22Rv1 (cell line): ENCODE results near the gene CNST.
A peak's percentile ranks its signal among the peaks of the same experiment; 100 is the strongest.

Experiments
- H3K27ac ChIP-seq: fragments of 450-650 bp; 2 replicates; pipeline ENCODE4 v1.5.1; 2017
- ZFX ChIP-seq: fragments of 450-650 bp; IDR thresholded peaks from 2 replicates; pipeline ENCODE4 v1.6.1; 2017; ENCODE audit warnings: antibody characterized with exemption, borderline replicate concordance
- TF ChIP-seq, protein P1 (sequence below): fragments of 450-650 bp; IDR thresholded peaks from 2 replicates; pipeline ENCODE4 v1.5.1; 2017; ENCODE audit warnings: mild to moderate bottlenecking

Gene CNST, protein sequence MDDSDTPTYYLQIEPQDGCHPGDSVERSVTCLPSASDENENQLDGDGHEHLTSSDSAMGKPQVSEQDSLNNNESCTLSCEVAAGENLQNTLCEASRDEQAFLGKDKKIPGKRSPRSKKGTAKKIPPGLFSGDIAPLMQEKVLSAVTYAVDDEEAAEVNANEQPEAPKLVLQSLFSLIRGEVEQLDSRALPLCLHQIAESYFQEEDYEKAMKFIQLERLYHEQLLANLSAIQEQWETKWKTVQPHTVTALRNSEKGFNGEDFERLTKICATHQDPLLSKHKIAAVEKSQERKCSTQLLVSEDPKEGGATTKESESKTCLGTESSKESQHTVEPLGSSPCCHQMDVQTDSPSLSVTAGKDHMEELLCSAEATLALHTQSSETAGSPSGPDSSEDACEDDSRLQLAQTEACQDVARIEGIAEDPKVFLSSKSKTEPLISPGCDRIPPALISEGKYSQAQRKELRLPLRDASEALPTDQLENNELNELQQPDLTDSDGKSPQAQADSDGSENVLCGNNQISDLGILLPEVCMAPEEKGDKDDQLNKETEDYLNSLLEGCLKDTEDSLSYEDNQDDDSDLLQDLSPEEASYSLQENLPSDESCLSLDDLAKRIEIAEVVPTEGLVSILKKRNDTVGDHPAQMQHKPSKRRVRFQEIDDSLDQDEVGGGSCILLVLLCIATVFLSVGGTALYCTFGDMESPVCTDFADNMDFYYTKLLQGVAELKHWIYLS

DNA sequence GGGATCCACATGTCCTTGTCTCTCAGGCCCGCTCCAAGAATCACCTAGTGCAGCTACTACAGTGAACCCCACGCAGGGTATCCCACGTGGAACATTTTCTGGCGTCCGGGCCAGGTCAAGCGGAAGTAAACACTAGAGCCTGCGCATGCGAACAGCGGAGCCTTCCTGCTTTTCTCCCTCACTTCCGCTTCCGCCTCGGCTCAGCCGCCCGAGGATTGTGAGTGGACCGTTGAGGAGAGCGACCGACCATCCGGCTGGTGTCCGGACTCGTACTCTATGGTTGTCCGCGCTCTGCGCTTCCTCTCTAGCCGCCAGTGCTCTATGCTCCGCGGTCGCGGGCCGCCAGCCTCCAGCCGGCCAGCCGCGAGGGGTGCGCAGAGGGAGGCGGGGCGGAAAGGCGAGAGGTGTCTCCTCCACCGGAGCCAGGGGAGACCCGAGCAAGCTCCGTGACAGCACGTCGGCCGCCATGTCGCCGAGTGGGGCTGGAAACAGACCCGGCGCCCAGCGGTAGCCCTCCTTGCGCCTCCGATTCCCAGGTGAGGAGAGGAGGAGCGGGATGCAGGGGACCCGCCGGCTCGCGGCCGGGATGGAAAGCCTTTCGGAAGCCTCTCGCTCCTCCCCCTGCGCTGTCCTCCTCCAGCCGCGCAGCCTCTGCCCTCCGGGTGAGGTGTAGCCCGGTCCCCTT is at the start of gene CNST, which contains the start of gene TFB2M:
Gene CNST, plus strand, starts transcription at position 329 of the 685 bp plus-strand sequence. CDS start 25,107 bp downstream, outside the sequence.
Gene TFB2M, minus strand, starts transcription at position 134 of the 685 bp plus-strand sequence. Its CDS starts 123 bp downstream, at position 11.
- peak within 1 kb of the TSS; percentile 88 for H3K27ac ChIP-seq
- TF ChIP-seq, protein P1, sequence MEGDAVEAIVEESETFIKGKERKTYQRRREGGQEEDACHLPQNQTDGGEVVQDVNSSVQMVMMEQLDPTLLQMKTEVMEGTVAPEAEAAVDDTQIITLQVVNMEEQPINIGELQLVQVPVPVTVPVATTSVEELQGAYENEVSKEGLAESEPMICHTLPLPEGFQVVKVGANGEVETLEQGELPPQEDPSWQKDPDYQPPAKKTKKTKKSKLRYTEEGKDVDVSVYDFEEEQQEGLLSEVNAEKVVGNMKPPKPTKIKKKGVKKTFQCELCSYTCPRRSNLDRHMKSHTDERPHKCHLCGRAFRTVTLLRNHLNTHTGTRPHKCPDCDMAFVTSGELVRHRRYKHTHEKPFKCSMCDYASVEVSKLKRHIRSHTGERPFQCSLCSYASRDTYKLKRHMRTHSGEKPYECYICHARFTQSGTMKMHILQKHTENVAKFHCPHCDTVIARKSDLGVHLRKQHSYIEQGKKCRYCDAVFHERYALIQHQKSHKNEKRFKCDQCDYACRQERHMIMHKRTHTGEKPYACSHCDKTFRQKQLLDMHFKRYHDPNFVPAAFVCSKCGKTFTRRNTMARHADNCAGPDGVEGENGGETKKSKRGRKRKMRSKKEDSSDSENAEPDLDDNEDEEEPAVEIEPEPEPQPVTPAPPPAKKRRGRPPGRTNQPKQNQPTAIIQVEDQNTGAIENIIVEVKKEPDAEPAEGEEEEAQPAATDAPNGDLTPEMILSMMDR, result no peak

DNA sequence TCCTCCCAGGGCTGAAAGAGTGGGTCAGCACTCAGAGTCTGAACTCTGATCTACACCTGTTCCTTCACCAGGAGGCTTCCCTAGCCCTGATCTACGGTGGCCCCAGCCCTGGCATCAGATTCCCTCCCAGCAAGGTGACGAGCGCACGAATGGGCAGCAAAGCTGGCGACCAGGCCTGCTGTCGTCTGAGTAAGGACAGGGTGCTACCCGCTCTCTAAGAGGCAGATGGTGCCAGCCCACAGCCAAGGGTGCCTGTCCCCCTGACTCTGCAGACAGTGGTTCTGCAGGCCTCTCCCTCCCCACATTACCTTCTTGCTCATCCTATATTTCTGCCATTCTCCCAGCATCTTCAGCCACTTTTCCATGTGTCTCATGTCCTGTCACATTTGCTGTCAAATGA is 48.9 kb upstream of the CNST start:
- no peak for TF ChIP-seq ZFX
- TF ChIP-seq, protein P1, result no peak
- no peak overlapping the region for H3K27ac ChIP-seq

DNA sequence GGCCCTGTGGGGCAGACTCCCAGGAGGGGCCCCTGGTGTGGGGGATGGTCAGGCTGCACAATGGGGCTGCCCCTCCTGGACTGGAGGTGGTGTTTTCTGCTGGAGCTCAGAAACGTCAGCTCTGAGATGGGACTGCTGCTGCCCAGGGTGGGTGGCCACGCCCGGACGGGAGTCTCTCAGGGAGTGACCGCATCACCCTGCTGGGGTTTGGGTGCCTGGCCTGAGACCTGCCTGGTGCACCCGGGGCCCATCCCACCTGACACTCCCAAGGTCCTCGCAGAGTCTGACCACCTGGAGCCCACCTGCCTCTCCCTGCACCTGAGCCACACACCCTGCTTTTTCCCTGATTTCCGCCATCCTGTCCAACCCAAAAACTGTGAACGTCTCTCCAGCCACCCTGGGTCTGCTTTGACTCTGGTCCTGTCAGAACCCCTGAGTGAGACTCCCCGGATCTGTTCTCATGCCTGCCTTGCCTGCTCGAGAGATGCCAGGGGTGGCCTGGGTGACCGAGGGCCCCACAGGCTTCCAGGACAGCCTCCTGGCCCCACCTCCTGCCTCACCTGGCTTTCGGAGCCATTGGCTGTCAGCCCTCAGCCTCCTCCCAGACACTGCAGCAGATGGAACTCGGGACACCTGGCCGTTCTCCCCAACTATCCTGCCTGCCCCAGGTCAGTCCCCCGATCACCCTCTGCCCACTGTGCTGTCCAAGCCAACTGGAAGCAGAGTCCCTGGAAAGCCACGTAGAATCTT is 47.6 kb upstream of the CNST start:
- no peak overlapping the region for H3K27ac ChIP-seq

DNA sequence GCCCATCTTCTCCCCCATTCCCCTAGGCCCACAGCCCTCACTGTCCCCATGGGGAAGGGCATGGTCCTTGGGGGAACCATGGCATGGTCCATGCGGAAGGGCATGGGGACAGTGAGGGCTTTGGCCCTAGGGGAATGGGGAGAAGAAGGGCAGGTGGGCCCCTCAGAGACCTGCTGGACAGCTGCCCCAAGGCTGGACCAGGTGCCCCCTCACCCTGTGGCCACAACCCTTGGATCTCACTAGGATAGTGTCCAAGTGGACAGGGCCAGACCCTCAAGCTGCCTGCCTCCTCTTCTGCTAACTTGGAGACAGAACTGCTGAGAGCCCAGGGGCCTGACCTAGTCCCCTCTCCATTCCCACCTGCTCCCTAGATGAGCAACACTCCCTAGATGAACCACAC is 46.7 kb upstream of the CNST start:
- TF ChIP-seq, protein P1, result no peak
- no peak for TF ChIP-seq ZFX
- no peak overlapping the region for H3K27ac ChIP-seq

More for the DNA sequence above, 47.6 kb upstream of the CNST start:
- TF ChIP-seq, protein P1, result no peak
- no peak for TF ChIP-seq ZFX

DNA sequence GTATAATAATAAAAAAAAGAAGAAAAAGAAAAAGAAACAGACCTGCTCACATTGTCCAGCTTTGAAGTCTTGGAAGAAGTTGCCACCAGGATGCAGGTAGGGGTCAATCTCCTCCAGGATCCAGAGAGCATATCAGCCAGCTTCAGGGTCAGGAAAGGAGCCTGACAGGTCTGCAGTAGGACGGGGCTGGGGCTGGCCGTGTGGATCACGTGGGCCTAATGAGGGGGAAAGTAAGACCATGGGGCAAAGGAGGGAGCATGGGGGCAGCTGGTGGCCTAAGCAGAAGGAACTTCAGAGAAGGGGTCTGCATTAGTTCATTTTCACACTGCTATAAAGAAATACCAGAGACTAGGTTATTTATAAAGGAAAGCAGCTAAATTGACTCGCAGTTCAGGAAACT is 39.9 kb upstream of the CNST start:
- no peak for TF ChIP-seq ZFX
- TF ChIP-seq, protein P1, result no peak
- H3K27ac ChIP-seq, result no peak overlapping the region

DNA sequence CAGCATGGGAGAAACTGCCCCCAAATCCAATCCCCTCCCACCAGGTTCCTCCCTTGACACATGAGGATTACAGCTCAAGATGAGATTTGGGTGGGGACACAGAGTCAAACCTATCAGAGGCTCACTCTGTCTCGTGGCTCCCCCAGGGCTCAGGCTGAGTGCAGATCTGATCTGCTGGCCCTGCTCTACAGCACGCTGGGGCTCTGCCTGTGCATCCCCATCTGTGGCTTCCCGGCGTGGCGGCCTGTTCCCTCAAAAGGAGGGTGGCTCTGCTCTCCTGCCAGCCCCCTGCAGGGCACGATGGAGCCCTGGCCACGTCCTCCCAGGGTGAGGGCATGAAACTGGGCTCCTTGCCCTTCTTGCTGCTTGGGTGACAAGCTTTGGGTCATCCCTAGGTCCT is 39.3 kb upstream of the CNST start:
- TF ChIP-seq ZFX, result no peak
- TF ChIP-seq, protein P1, result no peak
- no peak overlapping the region for H3K27ac ChIP-seq
